ENCODE data around the gene SH3RF2.
A peak's percentile ranks its signal among the peaks of the same experiment; 100 is the strongest.

DNA sequence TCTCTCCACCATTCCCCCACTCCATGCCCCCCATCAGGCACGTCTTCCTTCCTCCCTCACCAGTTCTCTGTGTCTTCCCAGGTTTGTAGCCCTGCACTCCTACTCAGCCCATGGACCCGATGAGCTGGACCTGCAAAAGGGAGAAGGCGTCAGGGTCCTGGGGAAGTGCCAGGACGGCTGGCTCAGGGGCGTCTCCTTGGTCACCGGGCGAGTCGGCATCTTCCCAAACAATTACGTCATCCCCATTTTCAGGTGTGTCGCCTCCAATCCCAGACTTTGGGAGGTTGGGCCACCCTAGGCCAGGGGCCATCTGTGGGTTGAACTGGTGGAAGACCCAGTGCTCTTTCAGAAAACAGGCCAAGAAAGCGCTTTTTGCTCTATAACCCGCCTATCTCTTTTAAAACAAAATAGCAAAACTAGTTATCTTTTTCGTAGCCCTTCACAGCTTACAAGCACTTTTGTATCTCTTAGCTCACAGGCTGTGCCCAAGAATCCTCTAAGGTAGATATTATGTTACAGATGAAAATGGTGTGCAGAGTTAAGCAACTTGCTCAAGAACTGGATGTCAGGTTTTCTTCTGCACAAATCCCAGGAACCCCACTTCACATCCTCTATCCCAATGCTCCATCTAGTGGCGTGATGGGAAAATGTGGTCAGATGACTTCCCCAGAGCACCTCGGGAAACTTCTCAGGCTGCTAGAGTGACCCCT is 112.8 kb downstream of the SH3RF2 start:
- TF ChIP-seq, protein P1, sequence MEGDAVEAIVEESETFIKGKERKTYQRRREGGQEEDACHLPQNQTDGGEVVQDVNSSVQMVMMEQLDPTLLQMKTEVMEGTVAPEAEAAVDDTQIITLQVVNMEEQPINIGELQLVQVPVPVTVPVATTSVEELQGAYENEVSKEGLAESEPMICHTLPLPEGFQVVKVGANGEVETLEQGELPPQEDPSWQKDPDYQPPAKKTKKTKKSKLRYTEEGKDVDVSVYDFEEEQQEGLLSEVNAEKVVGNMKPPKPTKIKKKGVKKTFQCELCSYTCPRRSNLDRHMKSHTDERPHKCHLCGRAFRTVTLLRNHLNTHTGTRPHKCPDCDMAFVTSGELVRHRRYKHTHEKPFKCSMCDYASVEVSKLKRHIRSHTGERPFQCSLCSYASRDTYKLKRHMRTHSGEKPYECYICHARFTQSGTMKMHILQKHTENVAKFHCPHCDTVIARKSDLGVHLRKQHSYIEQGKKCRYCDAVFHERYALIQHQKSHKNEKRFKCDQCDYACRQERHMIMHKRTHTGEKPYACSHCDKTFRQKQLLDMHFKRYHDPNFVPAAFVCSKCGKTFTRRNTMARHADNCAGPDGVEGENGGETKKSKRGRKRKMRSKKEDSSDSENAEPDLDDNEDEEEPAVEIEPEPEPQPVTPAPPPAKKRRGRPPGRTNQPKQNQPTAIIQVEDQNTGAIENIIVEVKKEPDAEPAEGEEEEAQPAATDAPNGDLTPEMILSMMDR (IDR thresholded peaks at IDR 0.05) = peak in 4 of 6 experiments; percentile 22 to 81 (median 76)
- TF ChIP-seq POLR2A (IDR thresholded peaks at IDR 0.05) = no peak
